ENCODE results near the gene CADM4.
A peak's percentile ranks its signal among the peaks of the same experiment; 100 is the strongest.

The CADM4 gene

DNA sequence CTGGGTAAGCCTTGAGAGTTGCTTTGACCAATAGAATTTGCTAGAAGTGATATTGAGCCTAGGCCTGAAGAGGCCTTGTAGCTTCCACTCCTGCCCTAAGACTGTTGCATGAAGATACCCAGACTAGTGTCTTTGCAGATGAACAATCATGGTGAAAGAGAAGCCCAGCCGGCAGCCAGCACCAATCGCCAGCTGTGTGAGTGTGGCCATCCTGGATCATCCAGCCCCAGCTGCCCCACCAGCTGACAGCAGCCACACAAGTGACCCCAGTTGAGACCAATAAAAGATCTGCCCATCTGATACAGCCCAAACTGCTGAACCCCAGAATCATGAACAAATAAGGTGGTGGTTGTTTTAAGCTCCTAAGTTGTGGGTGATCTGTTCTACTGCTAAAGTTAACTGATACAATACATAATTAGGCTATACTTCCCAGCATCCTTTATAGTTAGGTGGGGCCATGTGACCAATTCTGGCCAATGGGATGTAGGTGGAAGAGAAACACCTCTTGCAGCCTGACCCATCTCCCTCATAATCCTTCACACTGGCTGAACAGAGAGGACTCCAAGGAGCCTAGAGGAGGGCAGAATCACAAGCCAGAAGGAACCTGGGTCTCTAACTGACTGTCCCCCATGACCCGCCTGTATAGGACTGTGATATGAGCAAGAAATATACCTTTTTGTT lies 10.9 kb downstream of the CADM4 start:
- Histone ChIP-seq H3K36me3 (ENCODE audit: insufficient read depth, low read depth, low read length) (no peaks in the 10 kb centered on the region; the same call in 1 of the 2 replicates), H3K27me3 (ENCODE audit: insufficient read depth, low read length) (peaks cover 22% of the 10 kb centered on the region), H3K9me3 (ENCODE audit: insufficient read depth, low read depth, low read length) (no peaks in the 10 kb centered on the region), H3K27ac (ENCODE audit: low read length) (no peak overlapping the region), H3K9ac (ENCODE audit: low read depth, low read length) (no peak overlapping the region), H3K4me3 (ENCODE audit: low read length) (no peak overlapping the region), H3K4me1 (ENCODE audit: insufficient read depth, low read length) (no peaks in the 10 kb centered on the region)

DNA sequence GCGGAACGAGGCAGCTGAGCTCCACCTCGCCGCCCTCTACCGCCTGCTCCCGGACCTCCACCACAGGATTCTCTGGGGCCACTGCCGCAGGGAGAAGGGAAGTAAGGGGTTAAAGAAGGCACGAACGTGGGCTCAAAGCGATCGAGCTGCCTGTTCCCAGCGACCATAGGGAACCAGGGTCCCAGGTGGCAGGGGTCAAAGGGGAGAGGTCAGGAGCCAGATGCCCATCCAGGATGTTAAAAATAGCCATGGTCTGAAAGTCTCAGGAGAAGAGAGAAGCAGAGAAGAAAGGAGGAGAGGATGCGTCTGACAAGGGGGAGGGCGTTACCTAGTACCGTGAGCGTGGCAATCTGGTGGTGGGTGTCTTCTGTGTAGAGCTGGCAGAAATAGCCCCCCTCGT lies 12.8 kb downstream of the CADM4 start:
- Histone ChIP-seq H3K9me3 (ENCODE audit: insufficient read depth, low read depth, low read length) (no peaks in the 10 kb centered on the region), H3K27ac (ENCODE audit: low read length) (no peak overlapping the region)

DNA sequence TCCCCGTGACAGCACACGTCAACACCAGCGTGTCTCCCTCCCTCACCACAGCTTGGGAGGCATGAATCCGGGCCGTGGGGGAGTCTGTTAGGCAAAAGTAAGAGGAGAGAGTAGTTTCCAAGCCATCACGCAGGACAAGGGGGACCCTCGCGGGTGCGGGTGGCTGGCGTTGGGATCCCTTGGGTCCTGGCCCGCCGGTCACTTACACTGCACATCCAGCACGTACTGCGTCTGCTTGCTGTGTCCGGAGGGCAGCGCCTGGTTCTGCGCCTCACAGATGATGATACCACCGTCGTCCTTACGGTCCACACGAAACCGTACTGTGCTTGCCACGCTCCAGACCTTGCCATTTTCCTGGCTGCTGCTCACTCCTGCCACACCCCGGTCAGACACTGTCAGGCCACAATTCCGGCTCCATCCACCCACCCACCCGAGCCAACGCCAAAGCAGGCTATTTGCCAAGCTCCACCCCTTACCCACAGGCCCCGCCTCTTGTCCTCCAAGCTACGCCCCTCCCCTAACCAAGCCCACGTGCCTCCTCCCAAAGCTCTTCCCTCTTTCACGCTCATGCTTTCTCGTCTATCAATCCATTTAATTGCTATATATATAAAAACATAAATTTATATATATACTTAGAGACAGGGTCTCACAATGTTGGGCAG lies 13.6 kb downstream of the CADM4 start:
- Histone ChIP-seq H3K36me3 (ENCODE audit: insufficient read depth, low read depth, low read length) (no peaks in the 10 kb centered on the region; the same call in 1 of the 2 replicates), H3K4me3 (ENCODE audit: low read length) (no peak overlapping the region), H3K9ac (ENCODE audit: low read depth, low read length) (no peak overlapping the region), H3K9me3 (ENCODE audit: insufficient read depth, low read depth, low read length) (no peaks in the 10 kb centered on the region), H3K4me1 (ENCODE audit: insufficient read depth, low read length) (no peaks in the 10 kb centered on the region), H3K27me3 (ENCODE audit: insufficient read depth, low read length) (peaks cover 10% of the 10 kb centered on the region; the same call in 1 of the 2 replicates), H3K27ac (ENCODE audit: low read length) (no peak overlapping the region)

More for the DNA sequence above, 12.8 kb downstream of the CADM4 start:
- no peaks in the 10 kb centered on the region; the same call in 1 of the 2 replicates for H3K36me3 ChIP-seq (ENCODE audit: insufficient read depth, low read depth, low read length)
- no peak overlapping the region for H3K4me3 ChIP-seq (ENCODE audit: low read length)
- H3K4me1 ChIP-seq (ENCODE audit: insufficient read depth, low read length): no peaks in the 10 kb centered on the region
- H3K27me3 ChIP-seq (ENCODE audit: insufficient read depth, low read length): peaks cover 15% of the 10 kb centered on the region; the same call in 1 of the 2 replicates
- H3K9ac ChIP-seq (ENCODE audit: low read depth, low read length): no peak overlapping the region

DNA sequence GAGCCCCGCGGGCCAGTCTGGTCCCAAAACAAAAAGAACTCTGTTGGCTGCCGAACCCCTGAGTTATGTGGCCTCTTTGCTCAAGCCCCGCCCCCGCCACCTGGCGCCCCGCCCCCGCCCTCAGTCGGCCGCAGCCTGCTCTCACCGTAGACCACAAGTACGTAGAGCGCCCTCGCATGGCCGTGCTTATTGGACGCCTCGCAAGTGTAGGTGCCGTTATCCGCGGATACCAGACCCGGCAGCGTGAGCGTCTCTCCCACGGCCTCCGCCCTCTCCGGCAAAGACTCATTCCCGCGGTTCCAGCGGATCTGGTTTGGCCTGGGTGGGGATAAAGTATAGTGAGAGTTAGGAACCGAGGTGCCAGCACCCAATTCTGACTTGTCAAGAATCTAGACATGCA lies 14.7 kb downstream of the CADM4 start:
- no peak overlapping the region for H3K9ac ChIP-seq (ENCODE audit: low read depth, low read length)
- no peak overlapping the region for H3K27ac ChIP-seq (ENCODE audit: low read length)
- no peaks in the 10 kb centered on the region; the same call in 1 of the 2 replicates for H3K36me3 ChIP-seq (ENCODE audit: insufficient read depth, low read depth, low read length)
- no peaks in the 10 kb centered on the region for H3K9me3 ChIP-seq (ENCODE audit: insufficient read depth, low read depth, low read length)
- no peaks in the 10 kb centered on the region for H3K4me1 ChIP-seq (ENCODE audit: insufficient read depth, low read length)
- H3K4me3 ChIP-seq (ENCODE audit: low read length): no peak overlapping the region
- H3K27me3 ChIP-seq (ENCODE audit: insufficient read depth, low read length): peaks cover 10% of the 10 kb centered on the region; the same call in 1 of the 2 replicates

DNA sequence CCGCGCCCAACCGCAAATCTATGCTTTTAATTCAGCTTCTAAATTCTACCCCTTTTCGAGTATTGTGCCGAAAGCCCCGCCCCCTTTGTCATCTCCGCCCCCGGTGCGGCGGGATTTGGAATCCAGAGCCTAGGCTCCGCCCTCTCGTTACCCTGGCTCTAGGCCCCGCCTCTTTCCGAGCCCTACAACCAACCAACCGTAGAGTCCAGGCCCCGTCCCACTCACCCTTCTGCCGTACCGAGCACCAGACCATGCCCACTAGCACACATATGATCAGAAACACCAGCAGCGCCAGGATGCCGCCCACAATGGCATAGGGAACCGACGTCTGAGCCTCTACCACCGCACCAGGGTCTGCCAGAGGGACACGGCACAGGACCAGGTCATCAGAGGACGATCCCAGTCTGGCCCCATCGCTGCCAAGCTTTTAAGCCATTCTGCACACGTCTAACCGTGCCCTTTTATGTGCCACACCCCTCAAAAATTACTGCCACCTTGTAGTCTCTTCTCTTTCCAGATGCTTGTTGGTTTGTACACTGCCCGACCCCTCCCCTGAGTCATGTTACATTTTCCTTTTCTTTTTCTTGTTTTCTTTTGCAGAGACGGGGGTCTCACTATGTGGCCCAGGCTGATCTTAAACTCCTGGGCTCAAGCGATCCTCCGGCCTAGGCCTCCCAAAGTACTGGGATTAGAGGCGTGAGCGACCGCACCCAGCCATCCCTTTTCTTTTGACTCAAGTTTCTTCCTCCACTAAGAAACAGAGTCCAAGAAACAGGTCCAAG lies 15.6 kb downstream of the CADM4 start:
- Histone ChIP-seq H3K9me3 (ENCODE audit: insufficient read depth, low read depth, low read length) (no peaks in the 10 kb centered on the region), H3K4me1 (ENCODE audit: insufficient read depth, low read length) (no peaks in the 10 kb centered on the region), H3K9ac (ENCODE audit: low read depth, low read length) (no peak overlapping the region), H3K27me3 (ENCODE audit: insufficient read depth, low read length) (peaks cover 10% of the 10 kb centered on the region; the same call in 1 of the 2 replicates), H3K36me3 (ENCODE audit: insufficient read depth, low read depth, low read length) (no peaks in the 10 kb centered on the region; the same call in 1 of the 2 replicates), H3K4me3 (ENCODE audit: low read length) (no peak overlapping the region), H3K27ac (ENCODE audit: low read length) (no peak overlapping the region)

DNA sequence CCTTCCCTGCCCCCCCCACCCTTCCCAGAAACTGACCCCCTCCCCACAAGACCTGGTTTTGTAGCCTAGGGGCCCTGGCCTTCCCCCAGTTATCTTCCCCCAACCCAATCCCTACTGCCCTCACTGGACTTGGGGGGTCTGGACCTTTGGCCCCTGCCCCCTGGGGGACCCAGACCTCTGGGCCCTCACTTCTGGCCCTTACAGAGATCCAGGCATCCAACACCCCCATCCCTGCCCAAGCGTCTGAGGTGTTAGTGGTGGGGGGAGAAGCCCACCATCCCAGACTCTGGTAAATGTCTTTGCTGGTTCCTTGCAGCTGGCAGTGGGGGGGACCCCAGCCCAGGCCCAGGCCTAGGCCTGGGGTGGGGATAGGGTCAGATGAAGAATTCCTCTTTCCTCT lies 16.7 kb downstream of the CADM4 start:
- Histone ChIP-seq H3K27me3 (ENCODE audit: insufficient read depth, low read length) (peaks cover 10% of the 10 kb centered on the region; the same call in 1 of the 2 replicates), H3K36me3 (ENCODE audit: insufficient read depth, low read depth, low read length) (no peaks in the 10 kb centered on the region; the same call in 1 of the 2 replicates), H3K9me3 (ENCODE audit: insufficient read depth, low read depth, low read length) (no peaks in the 10 kb centered on the region), H3K9ac (ENCODE audit: low read depth, low read length) (no peak overlapping the region), H3K4me3 (ENCODE audit: low read length) (no peak overlapping the region), H3K27ac (ENCODE audit: low read length) (no peak overlapping the region), H3K4me1 (ENCODE audit: insufficient read depth, low read length) (no peaks in the 10 kb centered on the region; the same call in 1 of the 2 replicates)

DNA sequence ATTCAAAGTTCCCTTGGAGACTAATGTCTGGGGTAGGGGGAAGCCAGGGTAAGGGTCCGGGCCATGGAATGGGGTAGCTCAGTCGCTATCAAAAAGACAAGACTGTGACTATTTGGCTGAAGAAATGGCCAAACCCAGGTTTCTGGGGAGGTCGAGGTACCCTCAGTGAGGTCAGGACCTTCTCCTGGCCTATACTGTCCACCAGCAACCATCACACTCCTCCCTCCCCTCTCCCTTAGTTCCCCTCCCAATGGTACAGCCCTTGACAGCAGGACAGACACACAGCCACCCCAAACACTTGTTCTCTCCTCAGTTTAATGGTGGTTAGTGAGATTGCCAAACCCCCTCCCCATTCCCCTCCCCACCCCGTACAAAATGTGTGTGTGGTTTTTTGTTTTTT lies 17.6 kb downstream of the CADM4 start:
- no peak overlapping the region for H3K27ac ChIP-seq (ENCODE audit: low read length)
- no peaks in the 10 kb centered on the region; the same call in 1 of the 2 replicates for H3K4me1 ChIP-seq (ENCODE audit: insufficient read depth, low read length)
- no peaks in the 10 kb centered on the region for H3K9me3 ChIP-seq (ENCODE audit: insufficient read depth, low read depth, low read length)
- no peaks in the 10 kb centered on the region; the same call in 1 of the 2 replicates for H3K36me3 ChIP-seq (ENCODE audit: insufficient read depth, low read depth, low read length)
- no peak overlapping the region for H3K4me3 ChIP-seq (ENCODE audit: low read length)
- H3K9ac ChIP-seq (ENCODE audit: low read depth, low read length): no peak overlapping the region
- peaks cover 4% of the 10 kb centered on the region; the same call in 1 of the 2 replicates for H3K27me3 ChIP-seq (ENCODE audit: insufficient read depth, low read length)

DNA sequence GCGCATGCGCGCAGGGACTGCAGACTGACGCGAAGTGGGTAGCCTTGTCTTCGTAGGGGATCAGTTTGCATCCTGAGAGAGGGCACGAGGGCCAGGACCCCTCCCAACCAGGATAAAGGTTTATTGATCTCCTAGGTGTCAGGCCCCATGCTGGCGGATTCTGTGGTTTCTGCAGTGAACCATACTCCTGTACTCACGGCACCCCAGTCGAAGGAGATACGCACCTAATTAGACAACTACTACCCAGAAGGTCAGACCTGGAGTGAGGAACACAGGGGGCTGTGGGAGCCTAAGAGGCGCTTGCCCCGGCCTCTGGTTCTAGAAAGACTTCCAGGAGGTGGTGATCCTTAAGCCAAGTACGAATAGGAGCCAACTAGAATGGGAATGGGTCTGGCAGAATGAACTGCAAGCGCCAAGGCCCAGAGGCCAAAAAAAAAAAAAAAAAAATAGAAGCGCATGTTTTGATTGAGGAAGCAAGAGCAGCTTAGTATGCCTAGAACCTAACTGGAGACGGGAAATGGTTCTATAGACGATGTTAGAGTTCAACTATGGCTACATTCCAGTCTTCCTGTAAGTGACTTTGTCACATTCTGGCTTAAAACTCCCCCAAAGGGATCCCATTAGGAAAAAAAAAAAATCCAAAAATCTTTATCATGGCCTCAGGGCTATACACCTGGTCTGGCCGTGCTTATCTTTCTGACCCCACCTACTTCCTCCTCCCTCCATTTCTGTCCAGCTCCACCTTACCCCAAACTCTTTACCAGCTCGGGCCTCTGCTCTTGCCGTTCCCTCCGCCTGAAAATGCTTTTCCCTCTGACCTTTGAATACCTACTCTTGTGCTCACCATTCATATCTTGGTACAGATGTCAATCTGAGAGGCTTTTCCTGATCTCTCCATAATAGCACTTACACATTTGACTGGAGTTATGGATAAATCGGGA lies 19.3 kb downstream of the CADM4 start:
- Histone ChIP-seq H3K9ac (ENCODE audit: low read depth, low read length) (peak overlapping the region; percentile 81; the same call in 1 of the 2 replicates), H3K4me3 (ENCODE audit: low read length) (peak overlapping the region; percentile 71; the same call in 1 of the 2 replicates), H3K4me1 (ENCODE audit: insufficient read depth, low read length) (no peaks in the 10 kb centered on the region; the same call in 1 of the 2 replicates), H3K27me3 (ENCODE audit: insufficient read depth, low read length) (no peaks in the 10 kb centered on the region), H3K27ac (ENCODE audit: low read length) (peak overlapping the region; percentile 57), H3K36me3 (ENCODE audit: insufficient read depth, low read depth, low read length) (no peaks in the 10 kb centered on the region; the same call in 1 of the 2 replicates), H3K9me3 (ENCODE audit: insufficient read depth, low read depth, low read length) (no peaks in the 10 kb centered on the region)

DNA sequence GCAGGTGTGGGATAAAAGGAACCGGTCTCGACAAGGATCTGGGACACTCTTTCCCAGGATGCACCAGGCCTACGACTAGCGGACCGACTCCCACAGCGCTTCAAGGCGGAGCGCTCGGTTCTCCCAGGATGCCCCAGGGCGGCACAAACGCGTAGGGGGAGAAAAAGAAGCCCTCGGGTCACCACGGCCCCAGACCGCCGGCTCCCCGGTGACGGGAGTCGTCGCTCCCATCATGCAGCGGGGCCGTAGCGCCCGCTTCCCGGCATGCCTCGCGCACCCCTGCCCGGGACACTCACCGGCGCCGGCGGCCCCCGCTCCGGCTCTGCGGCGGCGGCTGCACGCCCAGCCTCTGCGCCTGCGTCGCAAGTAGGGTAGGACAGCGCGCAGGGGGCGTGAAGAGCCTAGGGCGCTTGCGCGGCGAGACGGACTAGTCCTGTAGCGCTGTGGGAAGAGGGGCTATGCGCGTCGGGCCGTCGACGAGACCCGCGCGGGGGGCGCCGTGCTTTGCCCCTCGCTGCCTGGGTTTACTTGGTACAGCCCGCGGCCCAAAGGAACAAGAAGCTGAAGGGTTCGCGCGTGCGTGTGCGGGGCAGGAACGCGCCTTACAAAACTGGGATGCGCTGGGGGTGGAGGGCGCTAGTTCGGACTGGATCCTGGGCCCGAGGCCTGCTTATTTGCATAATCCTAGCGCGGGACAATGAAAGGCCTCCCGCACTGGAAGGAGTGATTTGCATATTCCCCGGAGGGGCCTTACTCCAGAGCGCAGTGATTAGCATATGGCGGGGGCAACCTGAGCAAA lies 20.2 kb downstream of the CADM4 start, which contains the start of gene ZNF428:
TSS of gene ZNF428 (minus strand) at position 368 of the 799 bp plus-strand sequence. CDS start 5,325 bp downstream, outside the sequence.
- Histone ChIP-seq H3K9me3 (ENCODE audit: insufficient read depth, low read depth, low read length) (no peaks in the 10 kb centered on the region), H3K9ac (ENCODE audit: low read depth, low read length) (peak within 1 kb of the TSS; percentile 81), H3K4me3 (ENCODE audit: low read length) (peak within 1 kb of the TSS; percentile 71), H3K36me3 (ENCODE audit: insufficient read depth, low read depth, low read length) (no peaks in the 10 kb centered on the region; the same call in 1 of the 2 replicates), H3K27me3 (ENCODE audit: insufficient read depth, low read length) (no peaks in the 10 kb centered on the region), H3K27ac (ENCODE audit: low read length) (peak within 1 kb of the TSS; percentile 57), H3K4me1 (ENCODE audit: insufficient read depth, low read length) (no peaks in the 10 kb centered on the region; the same call in 1 of the 2 replicates)

DNA sequence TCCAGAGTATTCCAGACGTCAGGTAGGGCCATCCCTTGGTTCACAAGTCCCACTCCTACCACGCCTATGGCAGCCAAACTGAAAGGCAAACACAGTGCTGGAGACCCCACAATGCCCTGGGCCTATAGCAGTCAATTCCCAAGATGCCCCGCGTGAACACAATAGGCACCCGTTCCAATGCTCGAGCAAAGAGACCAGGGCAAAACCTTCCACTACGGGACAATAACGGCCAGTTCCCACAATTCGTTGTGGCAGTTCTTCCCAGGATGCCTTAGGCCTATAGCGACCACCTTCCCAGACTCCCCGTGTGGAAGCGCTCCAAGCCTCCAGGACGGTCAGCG lies 20.8 kb downstream of the CADM4 start:
- no peaks in the 10 kb centered on the region for H3K9me3 ChIP-seq (ENCODE audit: insufficient read depth, low read depth, low read length)
- H3K4me1 ChIP-seq (ENCODE audit: insufficient read depth, low read length): no peaks in the 10 kb centered on the region; the same call in 1 of the 2 replicates
- H3K36me3 ChIP-seq (ENCODE audit: insufficient read depth, low read depth, low read length): peaks cover 2% of the 10 kb centered on the region
- no peaks in the 10 kb centered on the region for H3K27me3 ChIP-seq (ENCODE audit: insufficient read depth, low read length)
- H3K4me3 ChIP-seq (ENCODE audit: low read length): peak overlapping the region; percentile 71
- H3K27ac ChIP-seq (ENCODE audit: low read length): peak overlapping the region; percentile 57
- peak overlapping the region; percentile 81 for H3K9ac ChIP-seq (ENCODE audit: low read depth, low read length)

Data from iPS-20b (cell line).